NCI-H1105 treated with DMSO at 0.1 percent for 48 hours (cell line): ENCODE data around the gene ZBED6.

Experiments used
- DNase-seq: peaks from one replicate; lab custom pipeline; 2025; lab: John Stamatoyannopoulos, UW

The ZBED6 gene

DNA sequence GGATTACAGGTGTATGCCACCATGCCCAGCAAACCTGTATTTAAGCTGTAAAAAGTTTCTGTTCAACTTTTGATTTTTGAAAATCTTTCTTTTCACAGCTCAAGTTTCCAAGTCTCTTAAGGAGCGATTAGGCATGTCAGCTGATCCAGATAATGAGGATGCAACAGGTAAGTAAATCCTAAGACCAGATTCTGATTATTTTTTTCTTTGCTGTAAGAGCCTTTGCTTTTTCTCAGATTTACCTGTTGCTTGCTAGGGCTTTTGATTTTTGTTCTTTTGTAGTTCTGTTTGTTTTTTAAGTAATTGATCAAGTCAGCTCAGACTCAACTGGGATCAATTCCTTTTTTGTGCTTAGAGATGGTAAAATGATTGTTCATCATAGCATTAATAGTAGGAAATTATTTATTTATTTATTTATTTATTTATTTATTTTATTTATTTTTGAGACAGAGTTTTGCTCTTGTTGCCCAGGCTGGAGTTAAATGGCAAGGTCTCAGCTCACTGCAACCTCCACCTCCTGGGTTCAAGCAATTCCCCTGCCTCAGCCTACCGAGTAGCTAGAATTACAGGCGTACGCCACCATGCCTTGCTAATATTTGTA lies 44.9 kb downstream of the ZBED6 start:
- no peak for DNase-seq

- no peak for DNase-seq
These were observed 47.1 kb downstream of the ZBED6 start for GRCh38 chr1:203842559-203842876.

DNA sequence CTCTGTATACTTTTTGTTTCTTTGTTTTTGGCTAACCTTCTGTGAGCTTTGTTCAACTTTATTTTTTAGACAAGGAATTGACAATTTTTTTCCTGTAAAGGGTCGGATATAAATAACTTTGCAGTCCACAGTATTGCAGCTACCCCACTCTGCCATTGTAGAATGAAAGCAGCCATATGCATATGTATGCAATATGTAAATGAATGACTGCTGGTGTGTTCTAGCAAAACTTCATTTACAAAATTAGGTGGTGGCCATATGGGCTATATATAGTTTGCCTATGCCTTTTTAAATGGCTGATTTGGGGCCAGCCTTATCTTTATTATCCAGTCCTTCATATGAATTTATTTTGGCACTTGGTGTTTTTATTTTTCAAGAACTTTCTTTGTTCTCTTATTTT lies 48.0 kb downstream of the ZBED6 start:
- no peak for DNase-seq
